K562 (cell line): ENCODE measurements around the gene SCAPER. TPM values are rescaled to one million over a fixed set of nuclear protein-coding genes. Genes with fewer than 3 reads are reported as not detected.

Source experiments
- ATAC-seq: fragments of 200-7000 bp; cut with Tn5 transposase; 3 replicates; pipeline ENCODE4 v1.9.1; 2020; ENCODE audit warnings: moderate library complexity
- BruUV-seq: library from RNA; stranded (reverse); fragments of 400-500 nt; replicated peaks from 2 replicates; lab custom pipeline; 2021; lab: Mats Ljungman, UMichigan
- CTCF ChIA-PET: fragments of 300-600 bp; formaldehyde crosslinking; extraction: SDS; loops from one replicate; lab custom pipeline; 2021; ENCODE audit warnings: low intra/inter-chr PET ratio; lab: Yijun Ruan, JAX
- POLR2A ChIA-PET: fragments of 300-600, 350-650 bp; sonication (Branson Sonifier 250); formaldehyde crosslinking; extraction: SDS; loops from one replicate; lab custom pipeline; 2021; ENCODE audit warnings: antibody characterized with exemption, inconsistent platforms; lab: Yijun Ruan, JAX
- DNase-seq, 4 experiments: peaks; one replicate each; pipeline versions ENCODE4 v3.0.0 to v3.0.0-alpha.2; 2011 to 2018; ENCODE audit warnings: low spot score in 3 of 4, mixed read lengths in 3 of 4; ENCODE audit errors: extremely low read depth in 1 of 4
- FAIRE-seq: peaks from 2 replicates; lab custom pipeline; 2011; peaks lifted over from hg19 to GRCh38; lab: Jason Lieb, UNC
- H2AFZ ChIP-seq: 2 replicates; pipeline ENCODE4 v1.6.0; 2011; ENCODE audit warnings: low read depth, low read length, control low read depth, inconsistent platforms
- H3K27ac ChIP-seq: fragments of 200-600 bp; 3 replicates; pipeline ENCODE4 v1.8.0; 2011; ENCODE audit warnings: low read depth, mild to moderate bottlenecking, control low read depth, inconsistent platforms, low read length, moderate library complexity, mixed read lengths; ENCODE audit errors: extremely low read depth
- H3K27me3 ChIP-seq, 2 experiments: fragments of 300-600 bp in 1 of 2; 2 replicates in 1 of 2; 3 replicates in 1 of 2; pipeline versions ENCODE4 v1.6.0 to v1.8.0; 2011; ENCODE audit warnings: inconsistent platforms in 2 of 2, low read length in 2 of 2, mild to moderate bottlenecking in 1 of 2, mixed read lengths in 1 of 2, moderate library complexity in 1 of 2; ENCODE audit not compliant: control insufficient read depth in 2 of 2, insufficient read depth in 2 of 2
- H3K36me3 ChIP-seq: fragments of 300-600 bp; 3 replicates; pipeline ENCODE4 v1.8.0; 2011; ENCODE audit warnings: mild to moderate bottlenecking, low read length, inconsistent platforms; ENCODE audit not compliant: control insufficient read depth, insufficient read depth
- H3K4me1 ChIP-seq, 2 experiments: fragments of 200-600 bp in 1 of 2; replicated peaks in 1 of 2; 2 replicates in 1 of 2; 3 replicates in 1 of 2; pipeline versions ENCODE4 v1.5.1 to v1.8.0; 2011; ENCODE audit warnings: inconsistent platforms in 2 of 2, low read length in 2 of 2, mild to moderate bottlenecking in 1 of 2, mixed read lengths in 1 of 2, moderate library complexity in 1 of 2; ENCODE audit not compliant: control insufficient read depth in 2 of 2, insufficient read depth in 2 of 2
- H3K4me2 ChIP-seq: 2 replicates; pipeline ENCODE4 v1.6.1; 2011; ENCODE audit warnings: low read length, control low read depth, inconsistent platforms, mixed read lengths; ENCODE audit not compliant: insufficient read depth
- H3K4me3 ChIP-seq: fragments of 200-600 bp; sonication (generic), shearing (Covaris generic); 2 replicates; pipeline ENCODE4 v1.5.1; 2016; ENCODE audit warnings: control low read depth, inconsistent platforms
- H3K79me2 ChIP-seq: fragments of 200-600 bp; 3 replicates; pipeline ENCODE4 v1.8.0; 2011; ENCODE audit warnings: low read length, inconsistent platforms; ENCODE audit not compliant: control insufficient read depth, insufficient read depth
- H3K9ac ChIP-seq, 2 experiments: 2 replicates each; pipeline versions ENCODE4 v1.6.0 to v1.6.1; 2011; ENCODE audit warnings: low read depth in 2 of 2, low read length in 2 of 2, control low read depth in 1 of 2, inconsistent platforms in 1 of 2, mild to moderate bottlenecking in 1 of 2, mixed read lengths in 1 of 2; ENCODE audit not compliant: insufficient read depth in 1 of 2
- H3K9me1 ChIP-seq: one replicate; pipeline ENCODE4 v1.6.0; 2011; ENCODE audit warnings: inconsistent platforms, mild to moderate bottlenecking, low read length, moderate library complexity; ENCODE audit not compliant: control insufficient read depth, insufficient read depth
- H3K9me3 ChIP-seq: replicated peaks from 2 replicates; pipeline ENCODE4 v1.5.1; 2011; ENCODE audit warnings: low read depth, low read length, inconsistent platforms; ENCODE audit not compliant: control insufficient read depth, insufficient read depth
- H4K20me1 ChIP-seq: replicated peaks from 2 replicates; pipeline ENCODE4 v1.6.1; 2011; ENCODE audit warnings: low read length, inconsistent platforms, mixed read lengths; ENCODE audit not compliant: control insufficient read depth, insufficient read depth
- ETV1 ChIP-seq: fragments of 450-650 bp; conservative IDR thresholded peaks from 2 replicates; pipeline ENCODE4 v1.6.1; 2016; ENCODE audit warnings: missing genetic modification characterization, control low read depth, low read depth, missing compliant biosample characterization
- KDM2B ChIP-seq: fragments of 250-450 bp; sonication (Bioruptor Pico); IDR thresholded peaks from 2 replicates; pipeline ENCODE4 v1.8.0; 2021; ENCODE audit warnings: mild to moderate bottlenecking, moderate library complexity
- NFE2L1 ChIP-seq: fragments of 450-650 bp; IDR thresholded peaks from 2 replicates; pipeline ENCODE4 v1.6.1; 2016; ENCODE audit warnings: missing genetic modification characterization, low read depth, mild to moderate bottlenecking, missing compliant biosample characterization, moderate library complexity, borderline replicate concordance
- PTBP1 ChIP-seq: fragments of 200-400 bp; formaldehyde crosslinking; IDR thresholded peaks from 2 replicates; pipeline ENCODE4 v1.6.1; 2017; ENCODE audit warnings: low read depth, low read length
- RBM15 ChIP-seq: fragments of 200-400 bp; formaldehyde crosslinking; IDR thresholded peaks from 2 replicates; pipeline ENCODE4 v1.6.1; 2018; ENCODE audit warnings: mild to moderate bottlenecking, low read length, moderate library complexity; ENCODE audit not compliant: insufficient read depth
- TEAD1 ChIP-seq, 2 experiments: fragments of 450-650 bp in 1 of 2; sonication (generic) in 1 of 2; formaldehyde crosslinking; IDR thresholded peaks; 2 replicates each; pipeline versions ENCODE4 v1.4.0 to v1.8.0; 2020 to 2022; ENCODE audit warnings: mild to moderate bottlenecking in 2 of 2, missing genetic modification reagents in 1 of 2
- ZNF785 ChIP-seq: fragments of 250-450 bp; sonication (Bioruptor Pico); IDR thresholded peaks from 2 replicates; pipeline ENCODE4 v1.4.0; 2020; ENCODE audit warnings: mild to moderate bottlenecking
- ZZZ3 ChIP-seq: fragments of 450-650 bp; IDR thresholded peaks from 2 replicates; pipeline ENCODE4 v1.6.1; 2016; ENCODE audit warnings: antibody characterized with exemption, mild to moderate bottlenecking, moderate library complexity
- WGBS: fragments of 100-300 bp; shearing (Covaris generic); methylation state at CpG from one replicate; pipeline ENCODE4 v1.1.6; 2016; ENCODE audit warnings: low coverage, mixed read lengths; ENCODE audit not compliant: insufficient coverage; ENCODE audit errors: missing lambda C conversion rate; 5-methylcytosine and 5-hydroxymethylcytosine counted together
- in situ Hi-C: fragments of 300-500 bp; cut with MboI; formaldehyde crosslinking; loops from 4 replicates; pipeline ENCODE4 v1.15.0; 2018; ENCODE audit warnings: inconsistent platforms, mixed read lengths
- intact Hi-C: fragments of 100-400 bp; cut with micrococcal nuclease; formaldehyde crosslinking; loops from 2 replicates; pipeline ENCODE4 v1.14.2; 2022
- polyA plus RNA-seq, 8 experiments: library from polyadenylated mRNA; depleted of rRNA in 4 of 8; stranded (reverse) in 5 of 8; unstranded in 3 of 8; fragments of >200 nt; fragmentation: Nextera tagmentation in 2 of 8; fragmentation: Illumina TruSeq in 1 of 8; extraction: Ambion mirVana in 2 of 8; extraction: Trizol in 1 of 8; gene quantifications; 2 replicates each; pipeline versions ENCODE4 v1.2.1 to v1.2.3, GENCODE V29; 2011 to 2014; ENCODE audit warnings: inconsistent platforms in 1 of 8, missing spikeins in 1 of 8
- total RNA-seq, 7 experiments: library from RNA; depleted of rRNA in 6 of 7; stranded (reverse); fragments of >200 nt in 6 of 7; fragmentation: Illumina TruSeq in 2 of 7; extraction: Trizol in 2 of 7; gene quantifications; 2 replicates each; pipeline versions ENCODE4 v1.2.1 to v1.2.3, GENCODE V29; 2011 to 2021; ENCODE audit warnings: low replicate concordance in 1 of 7
- TF ChIP-seq, protein P1 (sequence below): fragments of 450-650 bp; formaldehyde crosslinking; IDR thresholded peaks from 2 replicates; pipeline ENCODE4 v1.4.0; 2020; ENCODE audit warnings: mild to moderate bottlenecking, mixed read lengths
- TF ChIP-seq, protein P2 (sequence below): fragments of 250-450 bp; sonication (Bioruptor Pico); IDR thresholded peaks from 2 replicates; pipeline ENCODE4 v1.4.0; 2020
- TF ChIP-seq, protein P3 (sequence below), 2 experiments: fragments of 450-650 bp in 1 of 2; IDR thresholded peaks; 2 replicates each; pipeline ENCODE4 v1.6.1; 2011 to 2017; ENCODE audit warnings: low read depth in 2 of 2, antibody characterized with exemption in 1 of 2, borderline replicate concordance in 1 of 2, low read length in 1 of 2, mild to moderate bottlenecking in 1 of 2, mixed read lengths in 1 of 2; ENCODE audit not compliant: control insufficient read depth in 1 of 2

The SCAPER gene
- total and polyA plus RNA-seq, 9 of the 15 experiments (the other 6 are each of a cell fraction or from before 2014, with no cell fraction given): 1.3 to 5.7 (median 3.2) TPM

DNA sequence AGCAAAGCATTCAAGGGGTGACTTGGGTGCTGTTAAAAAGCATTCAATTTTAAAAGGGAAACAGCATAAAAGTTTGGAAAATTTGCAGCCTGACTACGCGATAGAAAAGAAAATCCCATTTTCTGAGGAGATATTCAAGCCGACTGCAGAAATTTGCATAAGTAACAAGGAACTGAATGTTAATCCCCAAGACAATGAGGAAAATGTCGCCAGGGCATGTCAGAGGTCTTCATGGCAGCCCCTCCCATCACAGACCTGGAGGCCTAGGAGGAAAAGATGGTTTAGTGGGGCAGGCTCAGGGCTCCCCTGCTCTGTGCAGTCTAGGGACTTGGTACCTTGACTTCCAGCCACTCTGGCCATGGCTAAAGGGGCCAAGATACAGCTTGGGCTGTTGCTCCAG lies 475.5 kb downstream of the SCAPER start:
- ChIA-PET CTCF (no interaction called here), POLR2A (interaction anchor here (0.5 kb wide), 1 partner anchor 19 kb away, joined by 4 read pairs; no protein-coding TSS in a partner anchor)
- no peak for ATAC-seq
- intact Hi-C loops: no loop called here
- Histone ChIP-seq H3K9ac (no peak overlapping the region), H3K4me3 (no peak overlapping the region), H3K36me3 (no peaks in the 10 kb centered on the region), H4K20me1 (no peaks in the 10 kb centered on the region), H2AFZ (no peak overlapping the region), H3K27ac (no peak overlapping the region), H3K27me3 (no peaks in the 10 kb centered on the region), H3K9me1 (no peaks in the 10 kb centered on the region), H3K4me1 (no peaks in the 10 kb centered on the region), H3K9me3 (no peaks in the 10 kb centered on the region), H3K4me2 (no peak overlapping the region), H3K79me2 (no peaks in the 10 kb centered on the region)
- in situ Hi-C loops: no loop called here
- no TSS peak for BruUV-seq
- DNase-seq: no peak
- 56% methylated on average over 3 of the region's 4 CpGs for WGBS
- no peak for FAIRE-seq
- TF ChIP-seq TEAD1 (CRISPR knock-in tag; IDR thresholded peaks at IDR 0.05): no peak
- TF ChIP-seq, protein P1, sequence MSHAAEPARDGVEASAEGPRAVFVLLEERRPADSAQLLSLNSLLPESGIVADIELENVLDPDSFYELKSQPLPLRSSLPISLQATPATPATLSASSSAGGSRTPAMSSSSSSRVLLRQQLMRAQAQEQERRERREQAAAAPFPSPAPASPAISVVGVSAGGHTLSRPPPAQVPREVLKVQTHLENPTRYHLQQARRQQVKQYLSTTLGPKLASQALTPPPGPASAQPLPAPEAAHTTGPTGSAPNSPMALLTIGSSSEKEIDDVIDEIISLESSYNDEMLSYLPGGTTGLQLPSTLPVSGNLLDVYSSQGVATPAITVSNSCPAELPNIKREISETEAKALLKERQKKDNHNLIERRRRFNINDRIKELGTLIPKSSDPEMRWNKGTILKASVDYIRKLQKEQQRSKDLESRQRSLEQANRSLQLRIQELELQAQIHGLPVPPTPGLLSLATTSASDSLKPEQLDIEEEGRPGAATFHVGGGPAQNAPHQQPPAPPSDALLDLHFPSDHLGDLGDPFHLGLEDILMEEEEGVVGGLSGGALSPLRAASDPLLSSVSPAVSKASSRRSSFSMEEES (CRISPR knock-in tag): no peak
- no peak for TF ChIP-seq PTBP1
- TF ChIP-seq ETV1 (tag): no peak
- no peak for TF ChIP-seq RBM15
- no peak for TF ChIP-seq NFE2L1
- TF ChIP-seq ZZZ3: no peak
- TF ChIP-seq, protein P2, sequence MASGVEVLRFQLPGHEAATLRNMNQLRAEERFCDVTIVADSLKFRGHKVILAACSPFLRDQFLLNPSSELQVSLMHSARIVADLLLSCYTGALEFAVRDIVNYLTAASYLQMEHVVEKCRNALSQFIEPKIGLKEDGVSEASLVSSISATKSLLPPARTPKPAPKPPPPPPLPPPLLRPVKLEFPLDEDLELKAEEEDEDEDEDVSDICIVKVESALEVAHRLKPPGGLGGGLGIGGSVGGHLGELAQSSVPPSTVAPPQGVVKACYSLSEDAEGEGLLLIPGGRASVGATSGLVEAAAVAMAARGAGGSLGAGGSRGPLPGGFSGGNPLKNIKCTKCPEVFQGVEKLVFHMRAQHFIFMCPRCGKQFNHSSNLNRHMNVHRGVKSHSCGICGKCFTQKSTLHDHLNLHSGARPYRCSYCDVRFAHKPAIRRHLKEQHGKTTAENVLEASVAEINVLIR: no peak
- TF ChIP-seq, protein P3, sequence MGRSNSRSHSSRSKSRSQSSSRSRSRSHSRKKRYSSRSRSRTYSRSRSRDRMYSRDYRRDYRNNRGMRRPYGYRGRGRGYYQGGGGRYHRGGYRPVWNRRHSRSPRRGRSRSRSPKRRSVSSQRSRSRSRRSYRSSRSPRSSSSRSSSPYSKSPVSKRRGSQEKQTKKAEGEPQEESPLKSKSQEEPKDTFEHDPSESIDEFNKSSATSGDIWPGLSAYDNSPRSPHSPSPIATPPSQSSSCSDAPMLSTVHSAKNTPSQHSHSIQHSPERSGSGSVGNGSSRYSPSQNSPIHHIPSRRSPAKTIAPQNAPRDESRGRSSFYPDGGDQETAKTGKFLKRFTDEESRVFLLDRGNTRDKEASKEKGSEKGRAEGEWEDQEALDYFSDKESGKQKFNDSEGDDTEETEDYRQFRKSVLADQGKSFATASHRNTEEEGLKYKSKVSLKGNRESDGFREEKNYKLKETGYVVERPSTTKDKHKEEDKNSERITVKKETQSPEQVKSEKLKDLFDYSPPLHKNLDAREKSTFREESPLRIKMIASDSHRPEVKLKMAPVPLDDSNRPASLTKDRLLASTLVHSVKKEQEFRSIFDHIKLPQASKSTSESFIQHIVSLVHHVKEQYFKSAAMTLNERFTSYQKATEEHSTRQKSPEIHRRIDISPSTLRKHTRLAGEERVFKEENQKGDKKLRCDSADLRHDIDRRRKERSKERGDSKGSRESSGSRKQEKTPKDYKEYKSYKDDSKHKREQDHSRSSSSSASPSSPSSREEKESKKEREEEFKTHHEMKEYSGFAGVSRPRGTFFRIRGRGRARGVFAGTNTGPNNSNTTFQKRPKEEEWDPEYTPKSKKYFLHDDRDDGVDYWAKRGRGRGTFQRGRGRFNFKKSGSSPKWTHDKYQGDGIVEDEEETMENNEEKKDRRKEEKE (IDR thresholded peaks at IDR 0.05; ENCODE audit: borderline replicate concordance in 1 of 2, control insufficient read depth in 1 of 2, low read depth in 2 of 2, low read length in 1 of 2): no peak
- TF ChIP-seq KDM2B: no peak
- TF ChIP-seq ZNF785 (CRISPR knock-in tag): no peak
